Mesenteric fat pad (tissue), 1 donor: ENCODE measurements around the gene ZNF474. TPM values are rescaled to one million over a fixed set of nuclear protein-coding genes. Genes with fewer than 3 reads are reported as not detected.

Source experiments
- DNase-seq: peaks from one replicate; pipeline ENCODE4 v3.0.0-alpha.2; 2020; ENCODE audit warnings: low spot score
- total RNA-seq: library from RNA; stranded (reverse); fragmentation: NEBNext Ultra II Directional; extraction: Animal tissue kit (Norgen Biotek cat#: 25700); gene quantifications from one replicate; pipeline ENCODE4 v1.2.1, GENCODE V29; 2021
- donor health status: DM: yes; HTN: yes; CAD: no.

Gene ZNF474
- total RNA-seq, 1 donor from 2014 or later: 0.26 TPM

DNA sequence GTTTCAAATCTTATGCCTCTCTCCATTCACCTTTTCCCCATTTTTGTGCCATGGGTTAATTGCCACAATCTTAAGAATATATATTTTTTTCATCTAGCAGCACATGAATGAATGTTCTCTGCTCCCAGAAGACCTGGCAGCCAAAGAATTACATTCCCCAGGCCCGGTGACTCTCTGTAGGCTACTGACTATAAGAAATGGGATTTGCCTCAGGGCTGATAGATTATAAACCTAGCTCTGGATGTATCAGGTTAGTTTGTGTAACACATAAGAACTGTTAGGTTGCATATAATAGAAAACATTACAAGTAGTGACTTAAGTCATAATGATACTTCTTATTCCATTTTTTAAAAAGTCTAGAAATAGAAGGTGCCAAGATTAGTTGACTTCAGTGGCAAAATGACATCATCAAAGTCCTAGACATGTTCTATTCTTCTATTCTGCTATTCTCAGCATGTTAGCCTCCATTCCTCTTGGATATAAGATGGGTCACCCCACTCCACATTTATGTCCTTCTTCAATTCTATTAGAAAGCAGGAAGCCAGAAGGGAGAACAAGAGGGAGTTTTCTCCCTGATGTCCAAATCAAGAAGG, 10.9 kb upstream of the ZNF474 start:
- DNase-seq: no peak

GRCh38 chr5:122119205-122119604, 10.1 kb upstream of the ZNF474 start:
- DNase-seq: no peak

GRCh38 chr5:122120493-122120892, 8.9 kb upstream of the ZNF474 start:
- DNase-seq: no peak

- no peak for DNase-seq
Observed at GRCh38 chr5:122120957-122121356, 8.4 kb upstream of the ZNF474 start.

GRCh38 chr5:122121479-122122465, 7.6 kb upstream of the ZNF474 start:
- DNase-seq: no peak

DNA sequence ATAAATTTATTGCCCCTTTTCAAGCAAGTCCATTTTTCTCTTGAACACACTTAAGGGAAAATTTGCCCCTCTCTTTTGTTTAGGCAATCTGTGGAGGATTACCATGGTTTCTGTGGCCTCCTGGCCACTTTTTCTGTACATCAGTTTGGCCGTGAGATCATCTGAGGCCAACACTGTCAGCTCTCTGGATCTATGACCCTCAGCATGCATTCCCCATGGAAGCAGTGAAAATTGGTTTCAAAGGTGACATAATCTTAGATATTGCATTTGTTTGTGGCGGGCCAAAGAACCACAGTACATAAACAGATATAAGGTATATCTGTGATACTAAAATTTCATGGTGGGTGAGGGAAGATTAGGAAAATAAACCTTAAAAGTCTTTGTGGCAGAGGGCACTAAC, 4.6 kb upstream of the ZNF474 start:
- no peak for DNase-seq

DNA sequence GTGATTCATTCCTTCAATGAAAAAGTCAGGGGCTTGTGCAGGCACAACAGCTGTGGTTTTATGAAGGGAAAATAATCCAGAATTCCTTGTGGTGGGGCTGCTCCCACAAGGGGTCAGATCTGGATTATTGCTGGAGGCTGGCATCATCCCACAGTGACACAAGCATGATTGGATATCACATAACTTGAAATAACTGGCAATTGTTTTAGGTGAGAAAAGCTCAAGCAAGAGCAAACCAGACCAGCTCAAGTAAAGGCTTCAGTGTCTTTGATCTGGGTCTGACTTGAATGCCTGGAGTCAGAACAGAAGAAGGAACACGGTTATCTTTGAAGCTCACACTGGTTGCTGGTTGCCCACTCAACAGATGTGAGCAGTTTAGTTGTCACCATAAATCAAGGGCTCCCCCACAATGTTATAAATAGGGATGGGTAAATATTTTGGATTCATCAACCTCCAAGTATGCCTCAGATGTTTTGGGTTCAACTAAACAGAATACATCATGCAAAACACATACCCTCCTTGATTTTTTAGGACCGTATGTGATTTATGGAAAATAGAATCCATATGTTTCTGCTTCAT, 3.1 kb upstream of the ZNF474 start:
- no peak for DNase-seq

GRCh38 chr5:122126756-122127321, 2.5 kb upstream of the ZNF474 start:
- no peak for DNase-seq

DNA sequence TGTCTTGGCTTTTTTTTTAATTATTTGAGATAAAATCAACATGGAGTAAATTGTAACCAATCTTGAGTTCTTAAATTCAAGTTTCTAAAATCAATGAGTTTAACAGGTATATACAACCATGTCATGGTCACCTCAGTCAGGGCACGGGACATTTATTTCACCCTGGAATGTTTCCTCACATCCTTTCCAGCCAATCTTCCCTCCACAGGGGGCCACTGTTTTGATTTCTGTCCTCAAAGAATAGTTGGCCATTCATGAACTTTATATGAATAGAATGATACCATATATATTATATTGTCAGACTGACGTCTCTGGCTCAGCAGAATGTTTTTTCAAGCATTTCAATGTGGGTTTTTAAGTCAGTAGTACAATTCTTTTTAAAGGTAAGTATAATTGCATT, 806 bp downstream of the ZNF474 start:
- DNase-seq: no peak

- DNase-seq: no peak
Observed at GRCh38 chr5:122137702-122138101, 8.4 kb downstream of the ZNF474 start.

DNA sequence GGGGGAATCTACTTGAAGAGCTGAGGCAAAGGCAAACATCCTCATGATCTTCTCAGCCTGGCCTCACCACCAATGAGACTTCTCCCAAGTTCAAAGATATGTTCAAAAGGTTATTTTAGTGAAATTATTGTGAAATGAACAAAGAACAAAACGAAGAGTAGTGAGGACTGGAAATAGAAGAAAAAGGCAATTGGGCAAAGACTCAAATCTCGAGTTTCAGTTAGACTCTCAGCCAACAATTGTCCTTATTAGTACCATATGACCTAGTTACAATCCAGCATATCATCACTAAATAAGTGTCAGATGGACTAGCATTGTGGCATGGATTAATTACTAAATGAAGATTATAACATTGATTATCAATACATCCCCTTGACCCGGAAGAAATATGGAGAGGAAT, 9.0 kb downstream of the ZNF474 start:
- DNase-seq: no peak

DNA sequence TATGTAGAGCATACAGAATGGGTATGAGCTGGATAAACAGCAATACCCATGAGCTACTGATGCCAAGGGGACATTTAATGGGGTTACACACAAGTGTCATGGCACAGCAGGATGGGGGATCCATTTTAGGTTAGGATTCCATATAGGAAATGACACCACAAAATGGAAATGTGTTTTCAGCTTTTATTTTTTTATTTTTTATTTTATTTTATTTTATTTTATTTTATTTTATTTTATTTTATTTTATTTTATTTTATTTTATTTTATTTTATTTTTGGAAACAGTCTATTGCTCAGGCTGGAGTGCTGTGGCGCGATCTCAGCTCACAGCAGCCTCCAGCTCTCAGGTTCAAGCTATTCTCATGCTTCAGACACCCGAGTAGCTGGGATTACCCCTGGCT, 11.6 kb downstream of the ZNF474 start:
- no peak for DNase-seq

- DNase-seq: no peak
Observed at GRCh38 chr5:122141751-122142150, 12.4 kb downstream of the ZNF474 start.

DNA sequence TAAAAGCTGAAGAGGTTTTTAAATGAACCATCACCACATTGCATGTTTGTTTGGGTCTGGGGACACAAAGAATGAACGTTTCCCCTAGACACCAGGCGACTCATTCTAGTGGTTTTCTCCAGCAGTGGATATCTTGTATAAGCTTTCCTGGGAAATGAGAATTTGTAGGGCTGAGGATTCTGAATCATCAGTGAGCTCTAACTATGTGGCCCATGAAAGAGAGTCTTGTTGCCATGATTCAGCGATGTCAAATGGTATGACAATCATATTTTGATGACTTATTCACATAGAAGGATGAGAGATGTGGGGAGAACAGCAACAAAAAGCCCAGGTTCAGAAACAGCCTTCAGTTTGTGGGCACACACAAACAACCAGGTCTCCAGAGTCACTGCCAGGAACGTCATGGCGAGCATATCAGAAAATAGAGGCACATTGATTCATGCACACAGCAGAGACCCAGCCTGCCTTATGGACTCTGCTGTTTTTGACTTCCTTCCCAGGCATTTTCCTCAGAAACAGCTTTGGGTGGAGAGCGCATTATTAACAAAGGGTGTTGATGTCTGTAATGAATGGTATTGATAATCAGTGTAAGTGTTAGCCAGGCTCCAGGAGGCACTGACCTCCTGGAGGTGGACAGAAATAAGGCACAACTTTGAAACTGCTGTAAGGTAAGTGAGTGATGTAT, 13.3 kb downstream of the ZNF474 start:
- DNase-seq: no peak

DNA sequence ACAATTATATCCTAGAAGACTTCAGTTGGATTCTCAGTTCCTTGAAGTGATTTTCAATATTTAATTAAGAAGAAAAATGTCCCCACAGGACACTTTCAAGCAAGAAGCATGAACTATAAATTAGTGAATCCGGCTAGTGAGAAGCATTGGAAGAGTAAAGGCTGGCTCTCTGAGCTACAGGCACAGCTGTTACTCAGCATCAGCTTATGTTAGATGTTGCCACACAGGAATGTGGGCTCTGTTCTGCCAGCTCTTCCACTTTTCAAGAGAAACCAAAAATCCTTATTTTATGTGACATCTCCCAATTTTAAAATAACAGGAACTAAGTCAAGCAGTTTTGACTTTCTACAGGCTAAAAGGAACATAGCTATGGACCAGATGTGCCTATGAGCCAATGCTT, 14.9 kb downstream of the ZNF474 start:
- no peak for DNase-seq

DNA sequence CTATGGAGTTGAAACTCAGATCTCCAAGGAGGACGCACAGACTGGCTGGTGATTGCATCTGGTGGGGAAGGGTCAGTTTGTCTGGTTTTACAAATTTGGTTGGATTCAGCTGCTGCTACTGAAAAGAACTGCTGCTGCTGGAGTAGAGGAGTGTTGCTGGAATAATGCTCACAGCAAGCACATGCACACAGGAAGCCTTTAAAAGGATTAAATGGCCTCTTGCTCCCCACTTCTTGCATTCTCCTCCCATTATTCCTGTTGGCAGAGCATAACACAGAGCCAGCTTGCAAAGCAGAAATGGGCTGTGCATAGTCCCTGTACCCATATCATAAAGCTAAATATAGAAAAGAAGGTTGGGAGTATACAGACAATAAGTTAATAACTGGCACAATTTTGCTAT, 16.6 kb downstream of the ZNF474 start:
- no peak for DNase-seq

DNA sequence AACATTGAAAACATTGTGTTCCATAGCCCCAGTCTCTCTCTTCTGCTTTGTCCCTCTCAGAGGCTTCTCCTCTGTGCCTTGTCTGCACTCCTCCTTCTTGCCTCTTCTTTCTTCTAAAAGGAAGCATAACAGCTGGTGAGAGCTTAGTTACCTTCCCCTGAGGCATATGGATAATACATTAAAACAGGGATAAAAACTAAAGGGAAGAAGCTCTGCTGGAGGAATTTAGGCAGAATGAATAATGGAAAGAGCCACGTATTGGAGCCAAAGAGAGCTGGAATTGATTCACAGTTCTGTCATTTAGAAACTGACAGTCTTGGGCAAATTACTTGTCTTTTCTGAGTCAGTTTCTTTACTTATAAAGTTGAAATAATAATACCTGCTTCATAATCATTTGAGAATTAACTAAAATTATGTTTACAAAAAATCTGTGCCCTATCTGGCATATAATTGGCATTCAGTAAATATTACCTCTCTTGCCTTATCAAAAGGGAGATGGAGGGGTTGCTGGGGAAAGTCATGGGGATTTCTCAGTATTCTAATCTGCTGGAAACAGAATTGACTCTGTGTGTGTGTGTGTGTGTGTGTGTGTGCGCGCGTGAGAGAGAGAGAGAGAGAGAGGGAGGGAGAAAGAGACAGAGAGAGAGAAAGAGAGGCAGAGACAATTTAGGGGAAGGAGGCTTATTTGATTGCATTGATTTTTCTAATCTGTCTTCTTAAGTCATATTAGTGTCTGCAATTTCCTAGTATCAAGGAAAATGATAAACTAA, 20.2 kb downstream of the ZNF474 start:
- DNase-seq: no peak

GRCh38 chr5:122150215-122150614, 20.9 kb downstream of the ZNF474 start:
- no peak for DNase-seq

DNA sequence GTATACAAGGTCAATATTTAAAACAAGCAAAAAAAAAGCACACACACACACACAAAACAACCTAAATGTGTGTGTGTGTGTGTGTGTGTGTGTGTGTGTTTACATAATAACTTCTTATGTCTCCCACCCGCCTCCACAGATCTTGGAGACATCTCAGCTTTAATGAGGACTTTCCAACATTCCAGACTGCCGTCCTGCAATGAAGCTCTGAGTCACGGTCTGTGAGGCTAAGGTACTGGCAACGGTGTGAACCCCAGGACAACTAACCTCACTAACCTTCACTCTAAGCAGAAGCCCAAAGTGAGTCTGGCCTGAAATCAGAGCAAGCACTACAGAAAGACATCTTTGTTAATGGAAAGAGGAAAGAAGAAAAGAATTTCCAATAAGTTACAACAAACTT, 22.3 kb downstream of the ZNF474 start:
- no peak for DNase-seq

DNA sequence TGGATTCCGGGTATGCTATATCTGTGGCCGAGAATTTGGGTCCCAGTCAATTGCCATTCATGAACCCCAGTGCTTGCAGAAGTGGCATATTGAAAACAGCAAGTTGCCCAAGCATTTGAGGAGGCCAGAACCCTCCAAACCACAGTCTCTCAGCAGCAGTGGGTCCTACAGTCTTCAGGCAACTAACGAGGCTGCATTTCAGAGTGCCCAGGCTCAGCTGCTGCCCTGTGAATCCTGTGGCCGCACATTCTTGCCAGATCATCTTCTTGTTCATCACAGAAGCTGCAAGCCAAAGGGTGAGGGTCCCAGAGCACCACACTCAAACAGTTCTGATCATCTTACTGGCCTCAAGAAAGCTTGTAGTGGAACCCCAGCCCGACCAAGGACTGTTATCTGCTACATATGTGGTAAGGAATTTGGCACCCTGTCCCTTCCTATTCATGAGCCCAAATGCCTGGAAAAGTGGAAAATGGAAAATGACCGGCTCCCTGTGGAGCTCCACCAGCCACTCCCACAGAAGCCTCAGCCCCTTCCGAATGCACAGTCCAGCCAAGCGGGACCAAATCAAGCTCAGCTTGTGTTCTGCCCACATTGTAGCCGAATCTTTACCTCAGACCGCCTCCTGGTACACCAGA, 23.0 kb downstream of the ZNF474 start:
- no peak for DNase-seq
